Mesendoderm (in vitro differentiated cells): ENCODE measurements around the gene SLC26A1.

Experiments used
- DNase-seq: peaks from one replicate; pipeline ENCODE4 v3.0.0; 2013
- H2AK5ac ChIP-seq: 2 replicates; pipeline ENCODE4 v1.6.1; 2013; ENCODE audit warnings: low read length, inconsistent platforms
- H2BK120ac ChIP-seq: 2 replicates; pipeline ENCODE4 v1.6.1; 2013; ENCODE audit warnings: low read depth, mild to moderate bottlenecking, low read length, moderate library complexity, mixed read lengths
- H2BK15ac ChIP-seq: replicated peaks from 2 replicates; pipeline ENCODE4 v1.6.1; 2013; ENCODE audit warnings: low read depth, mild to moderate bottlenecking, moderate library complexity
- H2BK5ac ChIP-seq: 2 replicates; pipeline ENCODE4 v1.6.1; 2013; ENCODE audit warnings: low read length, inconsistent platforms
- H3K18ac ChIP-seq: 2 replicates; pipeline ENCODE4 v1.6.1; 2013; ENCODE audit warnings: mild to moderate bottlenecking, low read length, mixed read lengths
- H3K23ac ChIP-seq: one replicate; pipeline ENCODE4 v1.6.1; 2013; ENCODE audit warnings: low read length
- H3K27ac ChIP-seq: 2 replicates; pipeline ENCODE4 v1.5.1; 2013; ENCODE audit warnings: low read depth, mild to moderate bottlenecking, inconsistent platforms, low read length, moderate library complexity
- H3K27me3 ChIP-seq: 2 replicates; pipeline ENCODE4 v1.6.1; 2013; ENCODE audit warnings: low read length, control low read depth, mild to moderate bottlenecking, inconsistent platforms; ENCODE audit not compliant: insufficient read depth, poor library complexity
- H3K36me3 ChIP-seq: 2 replicates; pipeline ENCODE4 v1.6.1; 2013; ENCODE audit warnings: low read length, inconsistent platforms; ENCODE audit not compliant: control insufficient read depth, insufficient read depth
- H3K4ac ChIP-seq: one replicate; pipeline ENCODE4 v1.6.1; 2013; ENCODE audit warnings: low read depth, mild to moderate bottlenecking, low read length, moderate library complexity
- H3K4me1 ChIP-seq: 2 replicates; pipeline ENCODE4 v1.6.1; 2013; ENCODE audit warnings: low read depth, low read length, inconsistent platforms; ENCODE audit not compliant: control insufficient read depth
- H3K4me2 ChIP-seq: 2 replicates; pipeline ENCODE4 v1.6.1; 2013; ENCODE audit warnings: low read length
- H3K4me3 ChIP-seq: 2 replicates; pipeline ENCODE4 v1.5.1; 2013; ENCODE audit warnings: mild to moderate bottlenecking, low read length
- H3K56ac ChIP-seq: one replicate; pipeline ENCODE4 v1.6.1; 2013; ENCODE audit warnings: low read length
- H3K79me1 ChIP-seq: 2 replicates; pipeline ENCODE4 v1.6.1; 2013; ENCODE audit warnings: low read length, inconsistent platforms
- H3K79me2 ChIP-seq: 2 replicates; pipeline ENCODE4 v1.6.1; 2013; ENCODE audit warnings: mild to moderate bottlenecking, low read length; ENCODE audit not compliant: control insufficient read depth, insufficient read depth
- H3K9ac ChIP-seq: 2 replicates; pipeline ENCODE4 v1.6.1; 2013; ENCODE audit warnings: low read length, inconsistent platforms
- H4K5ac ChIP-seq: one replicate; pipeline ENCODE4 v1.6.1; 2013; ENCODE audit warnings: low read length
- H4K8ac ChIP-seq: one replicate; pipeline ENCODE4 v1.6.1; 2013; ENCODE audit warnings: low read depth, mild to moderate bottlenecking, control low read depth, low read length, moderate library complexity
- WGBS: extraction: QIAGEN DNeasy Blood & Tissue Kit; methylation state at CpG from one replicate; pipeline ENCODE4 v1.1.7; 2013; ENCODE audit warnings: low lambda C conversion rate, missing lambda C conversion rate; ENCODE audit not compliant: insufficient coverage; ENCODE audit errors: extremely low coverage; 5-methylcytosine and 5-hydroxymethylcytosine counted together

The SLC26A1 gene

DNA sequence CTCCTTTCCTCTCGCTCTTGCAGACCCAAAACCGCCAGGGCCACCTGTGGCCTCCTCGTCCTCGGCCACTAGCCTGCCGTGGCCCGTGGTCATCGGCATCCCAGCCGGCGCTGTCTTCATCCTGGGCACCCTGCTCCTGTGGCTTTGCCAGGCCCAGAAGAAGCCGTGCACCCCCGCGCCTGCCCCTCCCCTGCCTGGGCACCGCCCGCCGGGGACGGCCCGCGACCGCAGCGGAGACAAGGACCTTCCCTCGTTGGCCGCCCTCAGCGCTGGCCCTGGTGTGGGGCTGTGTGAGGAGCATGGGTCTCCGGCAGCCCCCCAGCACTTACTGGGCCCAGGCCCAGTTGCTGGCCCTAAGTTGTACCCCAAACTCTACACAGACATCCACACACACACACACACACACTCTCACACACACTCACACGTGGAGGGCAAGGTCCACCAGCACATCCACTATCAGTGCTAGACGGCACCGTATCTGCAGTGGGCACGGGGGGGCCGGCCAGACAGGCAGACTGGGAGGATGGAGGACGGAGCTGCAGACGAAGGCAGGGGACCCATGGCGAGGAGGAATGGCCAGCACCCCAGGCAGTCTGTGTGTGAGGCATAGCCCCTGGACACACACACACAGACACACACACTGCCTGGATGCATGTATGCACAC, 31.8 kb upstream of the SLC26A1 start:
- Histone ChIP-seq H3K4me3 (no peak overlapping the region), H3K4me2 (no peak overlapping the region), H4K8ac (no peak overlapping the region), H3K4ac (no peak overlapping the region), H3K56ac (no peak overlapping the region), H3K27me3 (no peaks in the 10 kb centered on the region), H3K36me3 (peaks cover 8% of the 10 kb centered on the region), H2BK5ac (no peak overlapping the region), H2BK15ac (no peak overlapping the region), H4K5ac (no peak overlapping the region), H3K9ac (no peak overlapping the region), H2BK120ac (no peak overlapping the region), H3K23ac (no peak overlapping the region), H3K18ac (no peak overlapping the region), H3K4me1 (no peaks in the 10 kb centered on the region), H3K27ac (no peak overlapping the region), H3K79me1 (no peaks in the 10 kb centered on the region), H3K79me2 (no peaks in the 10 kb centered on the region), H2AK5ac (no peak overlapping the region)
- WGBS, result no CpG with 5 or more reads among the region's 32 CpGs
- no peak for DNase-seq

DNA sequence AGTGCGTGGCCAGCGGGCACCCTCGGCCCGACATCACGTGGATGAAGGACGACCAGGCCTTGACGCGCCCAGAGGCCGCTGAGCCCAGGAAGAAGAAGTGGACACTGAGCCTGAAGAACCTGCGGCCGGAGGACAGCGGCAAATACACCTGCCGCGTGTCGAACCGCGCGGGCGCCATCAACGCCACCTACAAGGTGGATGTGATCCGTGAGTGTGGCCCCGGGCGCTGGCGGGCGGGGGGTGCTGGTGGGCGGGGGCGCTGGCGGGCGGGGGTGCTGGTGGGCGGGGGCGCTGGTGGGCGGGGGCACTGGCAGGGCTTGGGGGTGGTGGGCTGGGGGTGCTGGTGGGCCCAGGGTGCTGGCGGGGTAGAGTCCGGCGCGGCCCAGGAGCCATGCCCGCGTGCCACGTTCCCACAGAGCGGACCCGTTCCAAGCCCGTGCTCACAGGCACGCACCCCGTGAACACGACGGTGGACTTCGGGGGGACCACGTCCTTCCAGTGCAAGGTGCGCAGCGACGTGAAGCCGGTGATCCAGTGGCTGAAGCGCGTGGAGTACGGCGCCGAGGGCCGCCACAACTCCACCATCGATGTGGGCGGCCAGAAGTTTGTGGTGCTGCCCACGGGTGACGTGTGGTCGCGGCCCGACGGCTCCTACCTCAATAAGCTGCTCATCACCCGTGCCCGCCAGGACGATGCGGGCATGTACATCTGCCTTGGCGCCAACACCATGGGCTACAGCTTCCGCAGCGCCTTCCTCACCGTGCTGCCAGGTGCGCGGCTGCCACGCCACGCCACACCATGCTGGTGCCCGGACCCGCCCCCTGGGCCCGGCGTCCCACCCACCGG, 30.9 kb upstream of the SLC26A1 start:
- Histone ChIP-seq H3K4ac (no peak overlapping the region), H3K4me3 (no peak overlapping the region), H3K56ac (no peak overlapping the region), H2AK5ac (no peak overlapping the region), H3K23ac (no peak overlapping the region), H3K79me2 (no peaks in the 10 kb centered on the region), H3K79me1 (no peaks in the 10 kb centered on the region), H3K18ac (no peak overlapping the region), H4K5ac (no peak overlapping the region), H3K4me1 (no peaks in the 10 kb centered on the region), H2BK5ac (no peak overlapping the region), H3K27ac (no peak overlapping the region), H2BK15ac (no peak overlapping the region), H3K36me3 (peaks cover 8% of the 10 kb centered on the region), H2BK120ac (no peak overlapping the region), H3K27me3 (no peaks in the 10 kb centered on the region), H3K4me2 (no peak overlapping the region), H3K9ac (no peak overlapping the region), H4K8ac (no peak overlapping the region)
- no peak for DNase-seq
- WGBS, result no CpG with 5 or more reads among the region's 83 CpGs

DNA sequence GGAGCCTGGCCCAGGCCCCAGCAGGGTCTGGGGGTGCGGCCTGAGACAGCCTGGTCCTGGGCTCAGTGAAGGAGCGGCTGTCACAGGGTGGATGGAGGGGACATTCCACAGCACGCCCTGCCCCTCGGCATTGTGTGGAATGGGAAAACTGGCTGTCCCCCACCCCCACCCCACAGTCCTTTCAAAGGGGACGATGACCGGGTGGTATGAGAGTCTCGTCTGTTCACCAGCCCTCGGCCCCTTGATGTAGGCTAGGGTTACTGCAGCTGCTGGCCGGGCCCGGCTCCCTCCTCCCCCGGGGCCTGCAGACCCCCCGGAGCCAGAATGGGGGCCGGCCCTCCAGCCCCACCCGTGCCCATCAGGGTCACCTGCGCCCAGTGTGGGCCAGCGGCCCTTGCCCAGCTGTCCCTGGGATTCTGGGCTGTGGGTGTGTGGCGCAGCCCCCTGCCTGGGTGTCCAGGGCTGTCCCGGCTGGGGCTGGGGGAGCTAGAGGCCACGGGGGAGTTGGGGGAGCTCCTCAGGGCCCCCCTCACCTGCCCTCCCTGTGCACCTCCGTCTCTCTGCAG, 30.0 kb upstream of the SLC26A1 start:
- H3K4me2 ChIP-seq, result no peak overlapping the region
- WGBS, result no CpG with 5 or more reads among the region's 20 CpGs
- no peak overlapping the region for H3K18ac ChIP-seq
- no peak overlapping the region for H3K23ac ChIP-seq
- no peak overlapping the region for H2AK5ac ChIP-seq
- no peak overlapping the region for H4K5ac ChIP-seq
- DNase-seq, result no peak
- no peak overlapping the region for H3K56ac ChIP-seq
- no peaks in the 10 kb centered on the region for H3K79me2 ChIP-seq
- H3K36me3 ChIP-seq, result peaks cover 8% of the 10 kb centered on the region
- H3K27ac ChIP-seq, result no peak overlapping the region
- no peak overlapping the region for H4K8ac ChIP-seq
- no peak overlapping the region for H3K9ac ChIP-seq
- no peak overlapping the region for H2BK5ac ChIP-seq
- H3K4me1 ChIP-seq, result no peaks in the 10 kb centered on the region
- H3K27me3 ChIP-seq, result no peaks in the 10 kb centered on the region
- no peak overlapping the region for H3K4ac ChIP-seq
- no peak overlapping the region for H2BK120ac ChIP-seq
- no peak overlapping the region for H3K4me3 ChIP-seq
- no peak overlapping the region for H2BK15ac ChIP-seq
- no peaks in the 10 kb centered on the region for H3K79me1 ChIP-seq

- H3K79me1 ChIP-seq, result no peaks in the 10 kb centered on the region
- no peaks in the 10 kb centered on the region for H3K4me1 ChIP-seq
- no peak overlapping the region for H4K5ac ChIP-seq
- no peak overlapping the region for H2BK15ac ChIP-seq
- H3K9ac ChIP-seq, result no peak overlapping the region
- H3K79me2 ChIP-seq, result no peaks in the 10 kb centered on the region
- H3K18ac ChIP-seq, result no peak overlapping the region
- H3K36me3 ChIP-seq, result peaks cover 8% of the 10 kb centered on the region
- no peak overlapping the region for H3K4me3 ChIP-seq
- no peak overlapping the region for H3K23ac ChIP-seq
- no peak for DNase-seq
- H2BK120ac ChIP-seq, result no peak overlapping the region
- no peak overlapping the region for H2BK5ac ChIP-seq
- no CpG with 5 or more reads among the region's 19 CpGs for WGBS
- no peak overlapping the region for H4K8ac ChIP-seq
- H3K27ac ChIP-seq, result no peak overlapping the region
- H3K4me2 ChIP-seq, result no peak overlapping the region
- H3K27me3 ChIP-seq, result no peaks in the 10 kb centered on the region
- no peak overlapping the region for H3K4ac ChIP-seq
- no peak overlapping the region for H2AK5ac ChIP-seq
- H3K56ac ChIP-seq, result no peak overlapping the region
These were observed 29.5 kb upstream of the SLC26A1 start for GRCh38 chr4:1022739-1023066.

DNA sequence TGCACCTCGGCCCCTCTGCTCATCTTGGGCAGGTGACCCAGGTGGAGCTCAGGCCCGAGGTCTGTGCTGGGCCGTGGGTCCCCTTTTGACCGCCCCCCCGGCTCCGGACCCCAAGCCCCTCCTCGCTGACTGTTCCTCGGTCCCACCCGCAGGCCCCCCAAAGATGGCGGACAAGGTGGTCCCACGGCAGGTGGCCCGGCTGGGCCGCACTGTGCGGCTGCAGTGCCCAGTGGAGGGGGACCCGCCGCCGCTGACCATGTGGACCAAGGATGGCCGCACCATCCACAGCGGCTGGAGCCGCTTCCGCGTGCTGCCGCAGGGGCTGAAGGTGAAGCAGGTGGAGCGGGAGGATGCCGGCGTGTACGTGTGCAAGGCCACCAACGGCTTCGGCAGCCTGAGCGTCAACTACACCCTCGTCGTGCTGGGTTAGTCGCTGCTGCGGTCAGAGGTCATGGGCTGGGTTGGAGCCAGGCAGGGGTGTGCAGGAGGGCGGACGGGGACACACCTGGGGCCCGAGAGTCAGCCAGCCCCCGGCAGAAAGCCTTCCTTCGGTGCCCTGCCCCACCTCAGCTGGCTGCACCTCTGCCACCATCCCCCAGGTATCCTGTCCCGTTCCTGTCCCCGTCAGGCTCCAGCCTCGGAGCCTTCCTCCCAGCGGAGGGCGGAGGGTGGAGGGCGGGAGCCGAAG, 29.0 kb upstream of the SLC26A1 start:
- Histone ChIP-seq H2BK120ac (no peak overlapping the region), H4K5ac (no peak overlapping the region), H3K9ac (no peak overlapping the region), H3K79me2 (no peaks in the 10 kb centered on the region), H3K4me3 (no peak overlapping the region), H3K4ac (no peak overlapping the region), H2AK5ac (no peak overlapping the region), H3K56ac (no peak overlapping the region), H3K18ac (no peak overlapping the region), H2BK15ac (no peak overlapping the region), H3K23ac (no peak overlapping the region), H3K36me3 (peaks cover 8% of the 10 kb centered on the region), H2BK5ac (no peak overlapping the region), H4K8ac (no peak overlapping the region), H3K4me2 (no peak overlapping the region), H3K79me1 (no peaks in the 10 kb centered on the region), H3K4me1 (no peaks in the 10 kb centered on the region), H3K27ac (no peak overlapping the region), H3K27me3 (no peaks in the 10 kb centered on the region)
- WGBS, result no CpG with 5 or more reads among the region's 46 CpGs
- no peak for DNase-seq
